HT1080 (cell line): Measurements from ENCODE around the gene CCT6A. TPM values are rescaled to one million over a fixed set of nuclear protein-coding genes. Genes with fewer than 3 reads are reported as not detected.
A peak's percentile ranks its signal among the peaks of the same experiment; 100 is the strongest.
"Not testable (repeated sequence)": the region's sequence is repeated elsewhere in the genome, so short reads cannot be mapped to it uniquely, and the experiment has no call there.

ENCODE experiments used
- DNase-seq: peaks from one replicate; pipeline ENCODE4 v3.0.0-alpha.2; 2015; ENCODE audit warnings: low read depth
- small RNA-seq: library from RNA; depleted of rRNA; stranded (forward); fragments of <200 nt; gene quantifications from one replicate; pipeline ENCODE3, GENCODE V24; 2014
- total RNA-seq: library from RNA; depleted of rRNA; stranded (reverse); fragments of >200 nt; shearing (Covaris generic); gene quantifications from 2 replicates; pipeline ENCODE4 v1.2.3, GENCODE V29; 2014; rRNA removed

CCT6A gene
- total RNA-seq, 1 experiment from 2014 or later: 435 TPM

- DNase-seq: not testable (repeated sequence)
Measured at GRCh38 chr7:56098187-56099008, 46.8 kb downstream of the CCT6A start.

- no peak for DNase-seq
Measured at GRCh38 chr7:56099653-56100052, 48.1 kb downstream of the CCT6A start.

GRCh38 chr7:56104138-56104537 lies 52.6 kb downstream of the CCT6A start:
- DNase-seq: not testable (repeated sequence)

GRCh38 chr7:56105508-56105907 lies 53.9 kb downstream of the CCT6A start:
- peak; percentile 38 for DNase-seq

GRCh38 chr7:56106108-56107073 lies 54.8 kb downstream of the CCT6A start, which contains the start of gene CHCHD2:
CHCHD2 (minus strand) TSS chr7:56106476; CDS start chr7:56106413, 63 bp downstream.
- peak; percentile 99 for DNase-seq

- no peak for DNase-seq
Measured at GRCh38 chr7:56107954-56108258, 56.3 kb downstream of the CCT6A start.

GRCh38 chr7:56110611-56111010 lies 59.0 kb downstream of the CCT6A start:
- no peak for DNase-seq

GRCh38 chr7:56112244-56112643 lies 60.7 kb downstream of the CCT6A start:
- DNase-seq: not testable (repeated sequence)

Small RNA genes lying within 50 kb of the gene (small RNA-seq; reads per million reads assigned to genes)
- gene SNORA15 (0.14 reads per million), gene SNORA22B (0.45 reads per million, percentile 51 among the genes with 10 or more reads in this experiment)

Other genes with a start within 250 kb of the CCT6A start
- not detected in 2 replicates for gene SEPTIN14, start 189.0 kb upstream of the CCT6A start, total RNA-seq
- 0.31 and 0.47 TPM in 2 replicates for gene ZNF713, start 164.3 kb upstream of the CCT6A start, total RNA-seq
- gene MRPS17, start 99.9 kb upstream of the CCT6A start, total RNA-seq: 23.8 and 24.9 TPM in 2 replicates
- 49.7 and 68.6 TPM in 2 replicates for gene NIPSNAP2, start 87.2 kb upstream of the CCT6A start, total RNA-seq
- 84.6 and 90.8 TPM in 2 replicates for gene PSPH, start 321 bp upstream of the CCT6A start, total RNA-seq
- 111 and 121 TPM in 2 replicates for gene SUMF2, start 12.5 kb downstream of the CCT6A start, total RNA-seq
- 0.10 and 0.58 TPM in 2 replicates for gene PHKG1, start 41.2 kb downstream of the CCT6A start, total RNA-seq
- gene CHCHD2, start 54.7 kb downstream of the CCT6A start, total RNA-seq: 607 and 847 TPM in 2 replicates
- not detected in 2 replicates for gene NUPR2, start 64.7 kb downstream of the CCT6A start, total RNA-seq